Measurements from ENCODE around the gene MYO1D.

Gene MYO1D

DNA sequence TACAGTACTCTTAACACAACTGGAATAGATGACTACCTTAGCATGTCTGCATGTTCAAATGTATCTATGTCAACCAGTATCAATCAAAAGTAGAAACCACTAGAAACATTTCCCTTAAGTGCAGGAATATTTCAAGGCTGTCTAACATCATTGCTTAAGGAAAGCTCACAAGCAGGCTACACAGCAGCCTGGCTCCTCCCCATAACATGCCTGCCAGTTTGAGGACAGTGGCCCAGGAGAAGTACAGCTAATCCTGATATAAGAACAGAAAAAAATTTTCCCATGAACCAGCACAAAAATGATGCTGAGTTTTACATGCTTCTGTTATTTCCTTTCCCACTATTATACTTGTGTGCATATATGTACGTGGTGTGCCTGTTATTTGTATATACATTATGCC lies 175.1 kb downstream of the MYO1D start:
- H3K9ac ChIP-seq (ENCODE audit: low read depth, low read length, poor library complexity), result no peak overlapping the region
- H2AFZ ChIP-seq (ENCODE audit: low read length), result no peak overlapping the region
- H3K27ac ChIP-seq (replicated peaks; ENCODE audit: low read length), result no peak overlapping the region
- no peak overlapping the region for H4K91ac ChIP-seq (ENCODE audit: low read depth, low read length, poor library complexity)
- no peaks in the 10 kb centered on the region for H3K9me3 ChIP-seq (replicated peaks in 1 of 2; ENCODE audit: control insufficient read depth in 2 of 2, insufficient read depth in 1 of 2, low read depth in 1 of 2, low read length in 2 of 2)
- H3K4ac ChIP-seq (ENCODE audit: low read length), result no peak overlapping the region
- H3K4me2 ChIP-seq (ENCODE audit: insufficient read depth, low read length, poor library complexity, severe bottlenecking), result no peak overlapping the region
- H2BK120ac ChIP-seq (ENCODE audit: low read depth, low read length), result no peak overlapping the region
- no peak overlapping the region for H4K8ac ChIP-seq (ENCODE audit: low read depth, low read length)
- H3K23ac ChIP-seq (ENCODE audit: low read depth, low read length, poor library complexity), result no peak overlapping the region
- WGBS, 2 donors (ENCODE audit: extremely low coverage in 2 of 2, insufficient read length in 2 of 2, insufficient replicate concordance in 1 of 2), result no CpG with 5 or more reads among the region's 1 CpG
- H3K14ac ChIP-seq (ENCODE audit: low read length), result no peak overlapping the region
- no peaks in the 10 kb centered on the region for H3K36me3 ChIP-seq (replicated peaks in 1 of 2; ENCODE audit: control insufficient read depth in 2 of 2, insufficient read depth in 2 of 2, low read length in 2 of 2)
- H2BK15ac ChIP-seq (ENCODE audit: low read length), result no peak overlapping the region
- H3K18ac ChIP-seq (ENCODE audit: low read length), result no peak overlapping the region
- DNase-seq (ENCODE audit: low spot score), result no peak
- no peak overlapping the region for H2AK5ac ChIP-seq (ENCODE audit: low read depth, low read length)
- H2BK12ac ChIP-seq (ENCODE audit: low read length), result no peak overlapping the region
- no peaks in the 10 kb centered on the region for H3K27me3 ChIP-seq (ENCODE audit: control insufficient read depth in 3 of 3, insufficient read depth in 3 of 3, low read depth in 1 of 3, low read length in 3 of 3)
- no peaks in the 10 kb centered on the region for H3K79me1 ChIP-seq (ENCODE audit: low read depth, low read length)
- no peak overlapping the region for H2BK5ac ChIP-seq (ENCODE audit: low read length)
- H3K4me1 ChIP-seq (ENCODE audit: control insufficient read depth in 2 of 2, insufficient read depth in 1 of 2, low read depth in 1 of 2, low read length in 2 of 2), result no peaks in the 10 kb centered on the region
- no peak overlapping the region for H3K4me3 ChIP-seq (ENCODE audit: low read length in 2 of 2)

DNA sequence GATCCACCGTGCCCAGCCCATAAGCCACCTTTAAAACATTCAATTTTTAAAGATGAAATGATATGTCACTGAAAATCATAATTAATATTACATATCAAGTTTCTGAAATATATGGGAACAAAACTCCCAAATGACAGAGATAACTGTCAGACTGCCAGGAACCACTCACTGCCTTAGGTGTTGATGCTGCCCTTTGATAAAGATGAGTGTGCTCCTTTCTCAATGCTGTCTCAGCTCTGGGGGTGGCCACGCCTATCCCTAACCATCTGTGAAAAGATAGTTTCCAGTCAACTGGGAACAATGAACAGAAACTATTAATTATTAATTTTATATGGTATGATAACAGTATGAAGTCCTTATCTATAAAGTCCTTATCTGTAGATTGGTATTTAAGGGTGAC lies 177.7 kb downstream of the MYO1D start:
- Histone ChIP-seq H3K4ac (ENCODE audit: low read length) (no peak overlapping the region), H2BK15ac (ENCODE audit: low read length) (no peak overlapping the region), H3K36me3 (replicated peaks in 1 of 2; ENCODE audit: control insufficient read depth in 2 of 2, insufficient read depth in 2 of 2, low read length in 2 of 2) (no peaks in the 10 kb centered on the region), H4K8ac (ENCODE audit: low read depth, low read length) (no peak overlapping the region), H3K27ac (replicated peaks; ENCODE audit: low read length) (no peak overlapping the region), H2AFZ (ENCODE audit: low read length) (no peak overlapping the region), H4K91ac (ENCODE audit: low read depth, low read length, poor library complexity) (no peak overlapping the region), H3K9me3 (replicated peaks in 1 of 2; ENCODE audit: control insufficient read depth in 2 of 2, insufficient read depth in 1 of 2, low read depth in 1 of 2, low read length in 2 of 2) (no peaks in the 10 kb centered on the region), H3K14ac (ENCODE audit: low read length) (no peak overlapping the region), H2BK12ac (ENCODE audit: low read length) (no peak overlapping the region), H3K18ac (ENCODE audit: low read length) (no peak overlapping the region), H3K79me1 (ENCODE audit: low read depth, low read length) (no peaks in the 10 kb centered on the region), H3K4me2 (ENCODE audit: insufficient read depth, low read length, poor library complexity, severe bottlenecking) (no peak overlapping the region), H3K4me3 (ENCODE audit: low read length in 2 of 2) (no peak overlapping the region), H3K23ac (ENCODE audit: low read depth, low read length, poor library complexity) (no peak overlapping the region), H2AK5ac (ENCODE audit: low read depth, low read length) (no peak overlapping the region), H2BK120ac (ENCODE audit: low read depth, low read length) (no peak overlapping the region), H3K4me1 (ENCODE audit: control insufficient read depth in 2 of 2, insufficient read depth in 1 of 2, low read depth in 1 of 2, low read length in 2 of 2) (no peaks in the 10 kb centered on the region), H3K9ac (ENCODE audit: low read depth, low read length, poor library complexity) (no peak overlapping the region), H2BK5ac (ENCODE audit: low read length) (no peak overlapping the region), H3K27me3 (ENCODE audit: control insufficient read depth in 3 of 3, insufficient read depth in 3 of 3, low read depth in 1 of 3, low read length in 3 of 3) (no peaks in the 10 kb centered on the region)
- WGBS, 2 donors (ENCODE audit: extremely low coverage in 2 of 2, insufficient read length in 2 of 2, insufficient replicate concordance in 1 of 2), result no CpG with 5 or more reads among the region's 2 CpGs
- DNase-seq (ENCODE audit: low spot score), result no peak

DNA sequence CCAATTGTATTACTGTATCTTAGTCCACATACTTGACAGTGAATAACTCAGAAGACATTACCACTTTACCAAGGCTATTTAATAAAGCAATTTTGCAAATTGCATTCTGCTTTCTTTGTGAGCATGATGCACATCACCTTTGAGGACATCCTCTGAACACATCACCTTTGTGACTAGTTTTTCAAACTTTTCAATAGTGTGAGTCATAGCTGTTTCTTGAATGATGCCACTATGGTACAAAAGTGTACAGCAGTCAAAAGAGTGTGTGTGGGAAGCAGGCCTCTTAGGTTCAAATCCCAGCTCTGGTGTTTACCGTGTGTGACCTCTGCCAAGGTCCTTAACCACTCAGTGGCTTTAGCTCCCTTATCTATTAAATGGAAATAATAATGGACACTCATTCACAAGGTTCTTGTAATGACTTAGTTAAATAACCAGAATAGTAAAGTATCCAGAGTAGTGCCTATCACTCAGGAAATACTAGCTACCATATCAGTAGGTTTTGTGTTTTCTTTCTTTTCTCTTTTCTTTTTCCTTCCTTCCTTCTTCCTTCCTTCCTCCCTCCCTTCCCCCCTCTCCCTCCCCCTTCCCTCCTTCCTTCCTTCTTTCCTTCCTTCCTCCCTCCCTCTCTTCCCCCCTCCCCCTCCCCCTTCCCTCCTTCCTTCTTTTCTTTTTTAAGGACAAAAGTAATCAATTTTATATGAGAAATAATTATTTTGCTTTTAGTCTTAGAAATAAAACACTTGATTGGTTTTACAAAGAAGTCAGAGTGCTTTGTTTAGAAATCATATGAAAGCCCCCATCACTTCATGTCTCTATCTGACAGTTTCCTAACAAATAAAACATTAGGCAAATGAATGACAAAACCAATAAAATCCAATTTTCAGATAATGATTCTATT lies 178.9 kb downstream of the MYO1D start:
- no peak for DNase-seq (ENCODE audit: low spot score)
- H4K8ac ChIP-seq (ENCODE audit: low read depth, low read length), result no peak overlapping the region
- H3K36me3 ChIP-seq (replicated peaks in 1 of 2; ENCODE audit: control insufficient read depth in 2 of 2, insufficient read depth in 2 of 2, low read length in 2 of 2), result no peaks in the 10 kb centered on the region
- no peak overlapping the region for H2AK5ac ChIP-seq (ENCODE audit: low read depth, low read length)
- H3K9ac ChIP-seq (ENCODE audit: low read depth, low read length, poor library complexity), result no peak overlapping the region
- H3K4ac ChIP-seq (ENCODE audit: low read length), result no peak overlapping the region
- no peaks in the 10 kb centered on the region for H3K9me3 ChIP-seq (replicated peaks in 1 of 2; ENCODE audit: control insufficient read depth in 2 of 2, insufficient read depth in 1 of 2, low read depth in 1 of 2, low read length in 2 of 2)
- no peak overlapping the region for H4K91ac ChIP-seq (ENCODE audit: low read depth, low read length, poor library complexity)
- H2BK12ac ChIP-seq (ENCODE audit: low read length), result no peak overlapping the region
- H2BK120ac ChIP-seq (ENCODE audit: low read depth, low read length), result no peak overlapping the region
- no peak overlapping the region for H2AFZ ChIP-seq (ENCODE audit: low read length)
- H3K14ac ChIP-seq (ENCODE audit: low read length), result no peak overlapping the region
- no peak overlapping the region for H2BK15ac ChIP-seq (ENCODE audit: low read length)
- no peaks in the 10 kb centered on the region for H3K27me3 ChIP-seq (ENCODE audit: control insufficient read depth in 3 of 3, insufficient read depth in 3 of 3, low read depth in 1 of 3, low read length in 3 of 3)
- no peak overlapping the region for H3K23ac ChIP-seq (ENCODE audit: low read depth, low read length, poor library complexity)
- H3K4me3 ChIP-seq (ENCODE audit: low read length in 2 of 2), result no peak overlapping the region
- H3K4me2 ChIP-seq (ENCODE audit: insufficient read depth, low read length, poor library complexity, severe bottlenecking), result no peak overlapping the region
- no peak overlapping the region for H3K27ac ChIP-seq (replicated peaks; ENCODE audit: low read length)
- no CpG with 5 or more reads among the region's 1 CpG for WGBS, 2 donors (ENCODE audit: extremely low coverage in 2 of 2, insufficient read length in 2 of 2, insufficient replicate concordance in 1 of 2)
- H2BK5ac ChIP-seq (ENCODE audit: low read length), result no peak overlapping the region
- no peaks in the 10 kb centered on the region for H3K4me1 ChIP-seq (ENCODE audit: control insufficient read depth in 2 of 2, insufficient read depth in 1 of 2, low read depth in 1 of 2, low read length in 2 of 2)
- no peaks in the 10 kb centered on the region for H3K79me1 ChIP-seq (ENCODE audit: low read depth, low read length)
- H3K18ac ChIP-seq (ENCODE audit: low read length), result no peak overlapping the region

DNA sequence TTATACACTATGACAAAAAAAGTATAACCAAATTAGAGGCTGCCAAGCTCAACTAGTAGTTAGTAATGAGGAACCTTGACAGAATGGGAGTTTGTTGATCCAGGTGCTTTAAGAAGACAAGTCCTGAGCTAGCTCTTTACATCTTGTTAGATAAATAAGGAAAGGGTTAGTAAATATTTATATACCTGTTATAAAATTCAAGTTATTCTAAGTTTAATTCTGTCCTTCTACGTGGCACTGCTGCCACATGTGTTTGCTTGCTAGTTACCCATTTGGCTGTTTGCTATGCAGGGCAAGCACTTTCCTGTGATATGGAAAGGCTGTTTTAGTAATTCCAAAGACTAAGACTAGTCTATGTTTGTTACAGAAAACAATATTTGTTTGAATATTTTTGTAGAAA lies 180.5 kb downstream of the MYO1D start:
- Histone ChIP-seq H3K4me1 (ENCODE audit: control insufficient read depth in 2 of 2, insufficient read depth in 1 of 2, low read depth in 1 of 2, low read length in 2 of 2) (no peaks in the 10 kb centered on the region), H3K18ac (ENCODE audit: low read length) (no peak overlapping the region), H4K8ac (ENCODE audit: low read depth, low read length) (no peak overlapping the region), H3K4ac (ENCODE audit: low read length) (no peak overlapping the region), H2BK15ac (ENCODE audit: low read length) (no peak overlapping the region), H3K79me1 (ENCODE audit: low read depth, low read length) (no peaks in the 10 kb centered on the region), H2AK5ac (ENCODE audit: low read depth, low read length) (no peak overlapping the region), H2AFZ (ENCODE audit: low read length) (no peak overlapping the region), H4K91ac (ENCODE audit: low read depth, low read length, poor library complexity) (no peak overlapping the region), H3K4me3 (ENCODE audit: low read length in 2 of 2) (no peak overlapping the region), H3K27ac (replicated peaks; ENCODE audit: low read length) (no peak overlapping the region), H3K14ac (ENCODE audit: low read length) (no peak overlapping the region), H3K9me3 (replicated peaks in 1 of 2; ENCODE audit: control insufficient read depth in 2 of 2, insufficient read depth in 1 of 2, low read depth in 1 of 2, low read length in 2 of 2) (no peaks in the 10 kb centered on the region), H3K23ac (ENCODE audit: low read depth, low read length, poor library complexity) (no peak overlapping the region), H3K9ac (ENCODE audit: low read depth, low read length, poor library complexity) (no peak overlapping the region), H3K27me3 (ENCODE audit: control insufficient read depth in 3 of 3, insufficient read depth in 3 of 3, low read depth in 1 of 3, low read length in 3 of 3) (no peaks in the 10 kb centered on the region), H3K4me2 (ENCODE audit: insufficient read depth, low read length, poor library complexity, severe bottlenecking) (no peak overlapping the region), H2BK5ac (ENCODE audit: low read length) (no peak overlapping the region), H2BK120ac (ENCODE audit: low read depth, low read length) (no peak overlapping the region), H3K36me3 (replicated peaks in 1 of 2; ENCODE audit: control insufficient read depth in 2 of 2, insufficient read depth in 2 of 2, low read length in 2 of 2) (no peaks in the 10 kb centered on the region), H2BK12ac (ENCODE audit: low read length) (no peak overlapping the region)
- no CpG with 5 or more reads among the region's 1 CpG for WGBS, 2 donors (ENCODE audit: extremely low coverage in 2 of 2, insufficient read length in 2 of 2, insufficient replicate concordance in 1 of 2)
- DNase-seq (ENCODE audit: low spot score), result no peak
